IPS-15b (cell line): Measurements from ENCODE around the gene MKLN1.

Experiments used
- H3K27me3 ChIP-seq: one replicate; pipeline ENCODE4 v1.6.1; 2013; ENCODE audit warnings: low read length; ENCODE audit not compliant: control insufficient read depth, insufficient read depth
- H3K36me3 ChIP-seq: one replicate; pipeline ENCODE4 v1.6.1; 2013; ENCODE audit warnings: low read length; ENCODE audit not compliant: control insufficient read depth, insufficient read depth
- H3K4me1 ChIP-seq: one replicate; pipeline ENCODE4 v1.6.1; 2013; ENCODE audit warnings: mild to moderate bottlenecking, low read length; ENCODE audit not compliant: control insufficient read depth, insufficient read depth
- H3K4me3 ChIP-seq: one replicate; pipeline ENCODE4 v1.5.1; 2013; ENCODE audit warnings: low read depth, low read length
- H3K9ac ChIP-seq: one replicate; pipeline ENCODE4 v1.6.1; 2013; ENCODE audit warnings: low read depth, mild to moderate bottlenecking, low read length
- H3K9me3 ChIP-seq: one replicate; pipeline ENCODE4 v1.6.1; 2013; ENCODE audit warnings: mild to moderate bottlenecking, low read length; ENCODE audit not compliant: control insufficient read depth, insufficient read depth

Gene MKLN1

DNA sequence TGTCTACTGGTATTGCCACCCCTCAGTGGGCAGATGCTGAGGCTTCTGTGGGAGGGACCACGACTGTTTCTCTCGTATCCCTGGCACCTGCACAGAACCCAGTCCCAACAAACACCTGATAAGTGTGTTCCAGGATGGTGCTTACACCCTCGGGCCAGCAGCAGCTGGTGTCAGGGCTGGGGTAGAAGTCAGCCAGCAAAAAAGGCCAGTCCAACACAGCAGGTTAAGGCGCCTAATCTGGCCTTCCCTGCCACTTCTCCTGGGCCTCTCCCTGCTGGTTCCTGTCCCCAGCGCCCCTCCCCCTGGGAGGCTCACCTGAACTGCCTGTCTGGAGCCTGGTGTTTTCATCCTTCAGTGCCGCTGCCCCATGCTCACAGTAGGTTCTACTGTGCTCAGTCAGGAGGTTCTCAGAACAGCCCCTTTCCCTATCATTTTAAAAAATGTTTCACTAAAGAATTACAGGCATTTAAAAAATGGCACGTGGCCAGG, 208.7 kb downstream of the MKLN1 start:
- Histone ChIP-seq H3K9ac (no peak overlapping the region), H3K9me3 (no peaks in the 10 kb centered on the region), H3K4me1 (peaks cover 29% of the 10 kb centered on the region), H3K4me3 (no peak overlapping the region), H3K27me3 (no peaks in the 10 kb centered on the region), H3K36me3 (peaks cover 63% of the 10 kb centered on the region)

DNA sequence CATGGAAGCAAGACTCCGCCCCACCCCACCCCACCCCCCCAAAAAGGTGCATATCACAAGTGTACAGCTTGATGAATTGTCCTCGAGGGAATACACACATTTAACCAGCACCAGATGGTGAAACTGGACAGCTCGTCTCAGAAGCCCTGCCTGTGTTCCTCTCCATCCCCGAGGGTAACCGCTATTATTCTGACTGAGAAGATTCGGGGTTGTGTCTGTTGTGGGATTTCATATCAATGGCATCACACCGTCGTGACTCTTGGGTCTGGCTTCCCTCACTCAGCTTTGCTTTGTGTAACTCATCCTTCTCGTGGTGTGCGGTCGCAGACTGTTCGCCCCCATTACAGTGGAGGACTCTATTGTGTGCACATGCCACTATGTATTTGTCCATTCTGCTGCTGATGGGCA, 209.9 kb downstream of the MKLN1 start:
- peaks cover 67% of the 10 kb centered on the region for H3K36me3 ChIP-seq
- H3K9me3 ChIP-seq: no peaks in the 10 kb centered on the region
- no peak overlapping the region for H3K4me3 ChIP-seq
- no peaks in the 10 kb centered on the region for H3K27me3 ChIP-seq
- peaks cover 36% of the 10 kb centered on the region for H3K4me1 ChIP-seq
- H3K9ac ChIP-seq: no peak overlapping the region

DNA sequence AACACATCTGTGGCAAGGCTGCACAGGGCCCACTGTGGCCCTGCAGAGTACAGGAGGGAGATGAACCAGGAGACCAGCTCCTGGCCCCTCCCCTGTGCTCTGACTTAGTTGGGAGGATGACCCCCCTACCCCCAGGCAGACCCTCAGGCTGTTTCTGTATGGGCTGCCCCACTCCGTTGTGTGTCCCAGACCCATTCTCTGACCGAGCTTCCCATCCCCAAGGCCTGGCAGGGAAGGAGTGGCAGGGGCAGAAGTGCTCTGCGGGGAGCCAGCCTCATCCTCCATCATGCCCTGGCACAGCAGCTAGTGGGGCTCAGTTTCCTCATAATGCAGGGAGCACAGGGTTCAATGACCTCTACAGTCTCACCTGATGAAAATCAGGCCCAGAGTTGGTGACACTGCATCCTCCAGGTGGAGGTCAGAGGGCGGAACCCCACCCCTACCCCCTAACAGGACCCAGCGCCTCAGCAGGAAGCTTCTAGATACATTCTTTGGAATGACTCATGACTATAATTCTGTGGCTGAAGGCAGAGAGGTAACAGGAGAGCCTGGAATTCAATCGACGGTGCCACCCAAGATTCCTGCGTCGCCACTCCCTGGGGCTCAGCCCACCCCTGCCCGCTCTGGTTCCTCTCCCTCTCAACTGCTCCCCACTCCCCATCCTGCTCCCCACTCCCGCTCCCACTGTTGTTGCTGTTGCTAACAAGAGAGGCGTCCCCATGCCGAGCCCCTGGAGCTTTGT, 210.6 kb downstream of the MKLN1 start:
- peaks cover 66% of the 10 kb centered on the region for H3K36me3 ChIP-seq

DNA sequence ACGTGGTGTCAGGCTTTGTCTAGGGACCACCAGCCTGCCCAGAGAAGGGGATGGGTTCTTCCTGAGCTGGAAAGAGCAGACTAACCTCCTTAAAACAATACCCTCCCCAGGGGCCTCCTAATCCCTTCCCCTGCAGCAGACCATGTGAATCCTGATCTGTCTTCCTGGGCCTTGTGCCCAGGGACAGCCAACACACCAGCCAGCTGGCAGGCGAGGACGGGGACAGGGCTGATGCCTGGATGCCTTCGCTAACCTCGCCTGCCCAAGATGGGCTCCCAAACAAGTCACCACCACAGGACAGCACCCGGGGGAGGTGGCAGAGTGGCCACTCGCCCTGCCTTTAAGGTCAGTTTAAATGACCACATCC, 211.1 kb downstream of the MKLN1 start:
- peaks cover 40% of the 10 kb centered on the region for H3K4me1 ChIP-seq
- H3K4me3 ChIP-seq: no peak overlapping the region
- H3K9me3 ChIP-seq: no peaks in the 10 kb centered on the region
- H3K36me3 ChIP-seq: peaks cover 66% of the 10 kb centered on the region
- no peaks in the 10 kb centered on the region for H3K27me3 ChIP-seq
- H3K9ac ChIP-seq: peak overlapping the region; percentile 70

More for the DNA sequence above, 210.6 kb downstream of the MKLN1 start:
- no peaks in the 10 kb centered on the region for H3K27me3 ChIP-seq
- H3K4me3 ChIP-seq: no peak overlapping the region
- peaks cover 34% of the 10 kb centered on the region for H3K4me1 ChIP-seq
- peak overlapping the region; percentile 70 for H3K9ac ChIP-seq
- H3K9me3 ChIP-seq: no peaks in the 10 kb centered on the region

DNA sequence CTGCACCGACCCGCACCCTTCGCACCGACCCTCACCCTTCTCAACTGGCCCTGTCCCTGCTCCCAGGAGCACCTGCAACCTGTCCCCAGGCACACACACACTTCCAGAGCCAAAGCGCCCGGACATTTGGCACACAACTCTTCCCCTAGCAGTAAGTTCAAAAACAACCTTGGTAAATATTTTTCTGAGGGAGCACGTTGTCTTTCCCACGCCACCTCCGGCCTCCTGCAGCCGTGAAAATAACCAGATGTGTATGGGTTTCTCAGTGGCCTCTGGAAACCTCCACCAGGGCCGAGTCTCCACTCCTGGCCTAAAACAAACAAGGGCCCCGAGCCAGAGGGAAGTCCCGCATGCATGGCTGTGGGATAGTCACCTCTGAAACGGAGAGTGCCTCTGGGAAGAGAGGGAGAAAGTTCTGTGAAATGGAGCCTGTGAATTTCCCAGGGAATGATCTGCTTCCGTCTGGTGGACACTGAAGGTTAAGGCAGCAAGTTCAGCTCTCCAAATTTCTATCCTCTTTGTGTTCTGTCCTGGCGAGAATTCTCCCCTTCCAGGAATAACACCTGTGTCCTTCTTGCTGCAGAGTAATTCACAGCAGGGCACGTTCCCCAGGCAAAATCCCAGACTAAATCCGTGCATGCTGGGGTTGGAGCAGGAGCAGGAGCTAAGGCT, 213.0 kb downstream of the MKLN1 start:
- Histone ChIP-seq H3K9ac (no peak overlapping the region), H3K27me3 (no peaks in the 10 kb centered on the region), H3K9me3 (no peaks in the 10 kb centered on the region), H3K4me1 (peaks cover 50% of the 10 kb centered on the region), H3K4me3 (no peak overlapping the region), H3K36me3 (peaks cover 67% of the 10 kb centered on the region)

DNA sequence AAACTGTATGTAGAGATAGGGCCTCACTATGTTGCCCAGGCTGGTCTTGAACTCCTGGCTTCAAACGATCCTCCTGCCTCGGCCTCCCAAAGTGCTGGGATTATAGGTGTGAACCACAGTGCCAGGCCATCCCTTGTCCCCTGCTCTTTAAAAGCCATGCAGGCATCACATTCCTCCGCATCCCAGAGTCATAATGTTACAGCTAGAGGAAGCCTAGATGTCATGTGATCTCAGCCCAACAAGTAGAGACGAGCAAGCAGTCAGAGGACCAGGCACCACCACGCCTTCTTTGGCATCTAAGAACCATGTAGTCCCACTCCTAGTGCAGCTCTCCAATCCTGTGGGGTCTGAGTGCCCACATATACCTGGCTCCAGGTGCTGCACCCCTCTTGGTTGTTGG, 215.6 kb downstream of the MKLN1 start:
- H3K27me3 ChIP-seq: no peaks in the 10 kb centered on the region

GRCh38 chr7:131544021-131544420, 216.3 kb downstream of the MKLN1 start:
- Histone ChIP-seq H3K4me3 (no peak overlapping the region), H3K27me3 (no peaks in the 10 kb centered on the region)

More for the DNA sequence above, 215.6 kb downstream of the MKLN1 start:
- Histone ChIP-seq H3K9ac (no peak overlapping the region), H3K36me3 (peaks cover 52% of the 10 kb centered on the region), H3K4me3 (no peak overlapping the region), H3K9me3 (no peaks in the 10 kb centered on the region), H3K4me1 (peaks cover 67% of the 10 kb centered on the region)

GRCh38 chr7:131544449-131545301, 217.0 kb downstream of the MKLN1 start:
- peaks cover 52% of the 10 kb centered on the region for H3K36me3 ChIP-seq
- H3K27me3 ChIP-seq: no peaks in the 10 kb centered on the region
- H3K4me3 ChIP-seq: no peak overlapping the region
- H3K9ac ChIP-seq: no peak overlapping the region
- H3K9me3 ChIP-seq: no peaks in the 10 kb centered on the region
- peaks cover 65% of the 10 kb centered on the region for H3K4me1 ChIP-seq

More at GRCh38 chr7:131544021-131544420, 216.3 kb downstream of the MKLN1 start:
- Histone ChIP-seq H3K36me3 (peaks cover 47% of the 10 kb centered on the region), H3K9me3 (no peaks in the 10 kb centered on the region), H3K4me1 (peaks cover 69% of the 10 kb centered on the region), H3K9ac (no peak overlapping the region)

GRCh38 chr7:131546126-131546525, 218.4 kb downstream of the MKLN1 start:
- peaks cover 68% of the 10 kb centered on the region for H3K4me1 ChIP-seq
- H3K36me3 ChIP-seq: peaks cover 56% of the 10 kb centered on the region
- peak overlapping the region; percentile 20 for H3K4me3 ChIP-seq
- no peaks in the 10 kb centered on the region for H3K27me3 ChIP-seq
- no peaks in the 10 kb centered on the region for H3K9me3 ChIP-seq
- H3K9ac ChIP-seq: no peak overlapping the region
